HFFc6 (cell line): ENCODE results near the gene P2RY8. TPM values are rescaled to one million over a fixed set of nuclear protein-coding genes. Genes with fewer than 3 reads are reported as not detected.
"Not testable (repeated sequence)": the region's sequence is repeated elsewhere in the genome, so short reads cannot be mapped to it uniquely, and the experiment has no call there.

Experiments
- DNase-seq: peaks from one replicate; pipeline ENCODE4 v3.0.0-alpha.2; 2018
- H3K27ac Mint-ChIP-seq: 2 replicates; pipeline ENCODE4 v1.8.0; 2020; ENCODE audit warnings: mild to moderate bottlenecking, mixed read lengths
- H3K27me3 Mint-ChIP-seq: 2 replicates; pipeline ENCODE4 v1.8.0; 2021; ENCODE audit warnings: mild to moderate bottlenecking, moderate library complexity, mixed read lengths; ENCODE audit not compliant: insufficient read depth
- H3K36me3 Mint-ChIP-seq: 2 replicates; pipeline ENCODE4 v1.8.0; 2021; ENCODE audit warnings: low read depth, mixed read lengths
- H3K4me1 Mint-ChIP-seq: 2 replicates; pipeline ENCODE4 v1.8.0; 2020; ENCODE audit warnings: low read depth, mixed read lengths
- H3K4me3 Mint-ChIP-seq: 2 replicates; pipeline ENCODE4 v1.8.0; 2020; ENCODE audit warnings: mild to moderate bottlenecking, moderate library complexity, mixed read lengths
- H3K9me3 Mint-ChIP-seq: 2 replicates; pipeline ENCODE4 v1.8.0; 2020; ENCODE audit warnings: mild to moderate bottlenecking, mixed read lengths
- CTCF ChIP-seq: fragments of 200-600 bp; sonication (generic); IDR thresholded peaks from 2 replicates; pipeline ENCODE4 v1.5.0; 2021; ENCODE audit warnings: antibody characterized with exemption, mild to moderate bottlenecking
- total RNA-seq, 6 experiments: library from RNA; stranded (reverse); fragmentation: NEBNext Ultra II Directional; extraction: Animal tissue kit (Norgen Biotek cat#: 25700); gene quantifications; 2 replicates in 1 of 6; 3 replicates in 5 of 6; pipeline ENCODE4 v1.2.3, GENCODE V29; 2021

The P2RY8 gene
- total RNA-seq, 6 experiments from 2014 or later, result not detected

GRCh38 chrX:1496076-1496475 is 40.9 kb downstream of the P2RY8 start:
- H3K4me3 Mint-ChIP-seq, result no peak overlapping the region
- no peak overlapping the region for H3K27ac Mint-ChIP-seq
- no peaks in the 10 kb centered on the region for H3K36me3 Mint-ChIP-seq
- DNase-seq, result no peak
- H3K4me1 Mint-ChIP-seq, result peaks cover 7% of the 10 kb centered on the region; the same call in 1 of the 2 replicates
- H3K9me3 Mint-ChIP-seq, result peaks cover 13% of the 10 kb centered on the region
- H3K27me3 Mint-ChIP-seq, result peaks cover 8% of the 10 kb centered on the region
- no peak for TF ChIP-seq CTCF

GRCh38 chrX:1493877-1494510 is 43.0 kb downstream of the P2RY8 start:
- Mint-ChIP-seq H3K36me3 (no peaks in the 10 kb centered on the region), H3K27ac (no peak overlapping the region), H3K4me3 (peak overlapping the region; percentile 65; the same call in 1 of the 2 replicates), H3K9me3 (peaks cover 19% of the 10 kb centered on the region), H3K27me3 (peaks cover 8% of the 10 kb centered on the region), H3K4me1 (peaks cover 7% of the 10 kb centered on the region; the same call in 1 of the 2 replicates)
- DNase-seq, result no peak
- no peak for TF ChIP-seq CTCF

GRCh38 chrX:1493412-1493811 is 43.6 kb downstream of the P2RY8 start:
- H3K36me3 Mint-ChIP-seq, result peaks cover 5% of the 10 kb centered on the region; the same call in 1 of the 2 replicates
- peaks cover 7% of the 10 kb centered on the region; the same call in 1 of the 2 replicates for H3K4me1 Mint-ChIP-seq
- peak overlapping the region; percentile 65 for H3K4me3 Mint-ChIP-seq
- H3K27me3 Mint-ChIP-seq, result peaks cover 8% of the 10 kb centered on the region
- H3K27ac Mint-ChIP-seq, result no peak overlapping the region
- peaks cover 24% of the 10 kb centered on the region for H3K9me3 Mint-ChIP-seq
- DNase-seq, result no peak
- no peak for TF ChIP-seq CTCF

GRCh38 chrX:1492421-1493012 is 44.5 kb downstream of the P2RY8 start:
- peaks cover 26% of the 10 kb centered on the region for H3K9me3 Mint-ChIP-seq
- H3K4me3 Mint-ChIP-seq, result no peak overlapping the region
- H3K4me1 Mint-ChIP-seq, result peaks cover 7% of the 10 kb centered on the region; the same call in 1 of the 2 replicates
- H3K27me3 Mint-ChIP-seq, result peaks cover 6% of the 10 kb centered on the region
- no peak for TF ChIP-seq CTCF
- H3K27ac Mint-ChIP-seq, result no peak overlapping the region
- H3K36me3 Mint-ChIP-seq, result peaks cover 5% of the 10 kb centered on the region; the same call in 1 of the 2 replicates
- no peak for DNase-seq

- no peak overlapping the region for H3K27ac Mint-ChIP-seq
- peaks cover 5% of the 10 kb centered on the region; the same call in 1 of the 2 replicates for H3K36me3 Mint-ChIP-seq
- no peak for TF ChIP-seq CTCF
- H3K9me3 Mint-ChIP-seq, result peaks cover 26% of the 10 kb centered on the region
- H3K4me1 Mint-ChIP-seq, result peaks cover 7% of the 10 kb centered on the region; the same call in 1 of the 2 replicates
- no peak overlapping the region for H3K4me3 Mint-ChIP-seq
- no peak for DNase-seq
- H3K27me3 Mint-ChIP-seq, result peaks cover 7% of the 10 kb centered on the region
These were observed 45.1 kb downstream of the P2RY8 start for GRCh38 chrX:1491851-1492349.

GRCh38 chrX:1491248-1491647 is 45.7 kb downstream of the P2RY8 start:
- peaks cover 27% of the 10 kb centered on the region for H3K9me3 Mint-ChIP-seq
- H3K4me3 Mint-ChIP-seq, H3K27me3 Mint-ChIP-seq, H3K36me3 Mint-ChIP-seq, DNase-seq, H3K27ac Mint-ChIP-seq, H3K4me1 Mint-ChIP-seq: not testable (repeated sequence)

GRCh38 chrX:1490723-1491122 is 46.3 kb downstream of the P2RY8 start:
- H3K4me3 Mint-ChIP-seq, DNase-seq, H3K4me1 Mint-ChIP-seq, H3K27me3 Mint-ChIP-seq, H3K36me3 Mint-ChIP-seq, H3K27ac Mint-ChIP-seq: not testable (repeated sequence)
- peaks cover 30% of the 10 kb centered on the region for H3K9me3 Mint-ChIP-seq

- not testable (repeated sequence) for DNase-seq, H3K27me3 Mint-ChIP-seq, H3K36me3 Mint-ChIP-seq, H3K4me1 Mint-ChIP-seq, H3K27ac Mint-ChIP-seq, H3K4me3 Mint-ChIP-seq
- H3K9me3 Mint-ChIP-seq, result peaks cover 30% of the 10 kb centered on the region
These were observed 47.6 kb downstream of the P2RY8 start for GRCh38 chrX:1489354-1489753.
